Right lobe of liver (tissue), 4 donors: ENCODE measurements around the gene SLC38A10.

ENCODE experiments used
- POLR2A ChIP-seq: fragments of 450-650 bp; IDR thresholded peaks from one replicate; pipeline ENCODE4 v1.6.1; 2017; ENCODE audit warnings: antibody characterized with exemption, mild to moderate bottlenecking
- TF ChIP-seq, protein P1 (sequence below), 4 donors: fragments of 200-600 bp in 3 of 4; fragments of 450-650 bp in 1 of 4; IDR thresholded peaks; one replicate each; pipeline versions ENCODE4 v1.5.1 to v1.8.0; 2016 to 2022; ENCODE audit warnings: antibody characterized with exemption in 4 of 4, mild to moderate bottlenecking in 2 of 4
- donor health status: DM: no; HTN: no; CAD: no.
- donor health status: DM: no; HTN: no; CAD: no.
- donor health status: DM: no; HTN: yes; CAD: no.

- TF ChIP-seq, protein P1, sequence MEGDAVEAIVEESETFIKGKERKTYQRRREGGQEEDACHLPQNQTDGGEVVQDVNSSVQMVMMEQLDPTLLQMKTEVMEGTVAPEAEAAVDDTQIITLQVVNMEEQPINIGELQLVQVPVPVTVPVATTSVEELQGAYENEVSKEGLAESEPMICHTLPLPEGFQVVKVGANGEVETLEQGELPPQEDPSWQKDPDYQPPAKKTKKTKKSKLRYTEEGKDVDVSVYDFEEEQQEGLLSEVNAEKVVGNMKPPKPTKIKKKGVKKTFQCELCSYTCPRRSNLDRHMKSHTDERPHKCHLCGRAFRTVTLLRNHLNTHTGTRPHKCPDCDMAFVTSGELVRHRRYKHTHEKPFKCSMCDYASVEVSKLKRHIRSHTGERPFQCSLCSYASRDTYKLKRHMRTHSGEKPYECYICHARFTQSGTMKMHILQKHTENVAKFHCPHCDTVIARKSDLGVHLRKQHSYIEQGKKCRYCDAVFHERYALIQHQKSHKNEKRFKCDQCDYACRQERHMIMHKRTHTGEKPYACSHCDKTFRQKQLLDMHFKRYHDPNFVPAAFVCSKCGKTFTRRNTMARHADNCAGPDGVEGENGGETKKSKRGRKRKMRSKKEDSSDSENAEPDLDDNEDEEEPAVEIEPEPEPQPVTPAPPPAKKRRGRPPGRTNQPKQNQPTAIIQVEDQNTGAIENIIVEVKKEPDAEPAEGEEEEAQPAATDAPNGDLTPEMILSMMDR (IDR thresholded peaks at IDR 0.05) = no peak
- no peak for TF ChIP-seq POLR2A
Observed at GRCh38 chr17:81213978-81214377, 81.1 kb downstream of the SLC38A10 start.
